CD8-positive, alpha-beta memory T cell (primary cell): ENCODE data around the gene PLCG2. TPM values are rescaled to one million over a fixed set of nuclear protein-coding genes. Genes with fewer than 3 reads are reported as not detected.
A peak's percentile ranks its signal among the peaks of the same experiment; 100 is the strongest.
"Not testable (repeated sequence)": the region's sequence is repeated elsewhere in the genome, so short reads cannot be mapped to it uniquely, and the experiment has no call there.

Experiments used
- CTCF ChIA-PET: fragments of 350-600 bp; sonication (Branson Sonifier 250); formaldehyde crosslinking; loops from one replicate; lab custom pipeline; 2021; ENCODE audit warnings: antibody characterized with exemption; lab: Charles Lee
- POLR2A ChIA-PET: fragments of 350-600 bp; sonication (Branson Sonifier 250); formaldehyde crosslinking; loops from one replicate; lab custom pipeline; 2021; ENCODE audit warnings: antibody characterized with exemption; lab: Charles Lee
- DNase-seq, 5 donors: peaks; one replicate each; pipeline versions ENCODE4 v3.0.0 to v3.0.0-alpha.2; 2020 to 2022; ENCODE audit warnings: mixed read lengths in 1 of 5
- H3K27ac ChIP-seq: one replicate; pipeline ENCODE4 v1.7.0; 2013; ENCODE audit warnings: low read depth, mild to moderate bottlenecking, low read length, moderate library complexity
- H3K27me3 ChIP-seq: 2 replicates; pipeline ENCODE4 v1.7.0; 2013; ENCODE audit warnings: low read length, mild to moderate bottlenecking; ENCODE audit not compliant: insufficient read depth, poor library complexity, severe bottlenecking
- H3K36me3 ChIP-seq: 2 replicates; pipeline ENCODE4 v1.7.0; 2013; ENCODE audit warnings: mild to moderate bottlenecking, low read length, moderate library complexity; ENCODE audit not compliant: insufficient read depth
- H3K4me1 ChIP-seq: 2 replicates; pipeline ENCODE4 v1.7.0; 2013; ENCODE audit warnings: mild to moderate bottlenecking, low read length, moderate library complexity; ENCODE audit not compliant: insufficient read depth
- H3K4me3 ChIP-seq: 2 replicates; pipeline ENCODE4 v1.7.0; 2013; ENCODE audit warnings: mild to moderate bottlenecking, low read length
- H3K9me3 ChIP-seq: 2 replicates; pipeline ENCODE4 v1.7.0; 2013; ENCODE audit warnings: mild to moderate bottlenecking, low read length
- H3K27ac Mint-ChIP-seq, 8 donors: one replicate each; pipeline ENCODE4 v1.8.0; 2020 to 2021; ENCODE audit warnings: mixed read lengths in 8 of 8, mild to moderate bottlenecking in 6 of 8, inconsistent platforms in 3 of 8, moderate library complexity in 3 of 8
- H3K27me3 Mint-ChIP-seq, 2 donors: one replicate each; pipeline ENCODE4 v1.8.0; 2020 to 2021; ENCODE audit warnings: mixed read lengths in 2 of 2, mild to moderate bottlenecking in 1 of 2, moderate library complexity in 1 of 2
- H3K36me3 Mint-ChIP-seq, 3 donors: one replicate each; pipeline ENCODE4 v1.8.0; 2020 to 2021; ENCODE audit warnings: mixed read lengths in 3 of 3, inconsistent platforms in 1 of 3, mild to moderate bottlenecking in 1 of 3
- H3K4me1 Mint-ChIP-seq, 3 donors: one replicate each; pipeline ENCODE4 v1.8.0; 2020 to 2021; ENCODE audit warnings: mixed read lengths in 3 of 3, inconsistent platforms in 1 of 3, mild to moderate bottlenecking in 1 of 3
- H3K4me3 Mint-ChIP-seq, 7 donors: one replicate each; pipeline ENCODE4 v1.8.0; 2020 to 2021; ENCODE audit warnings: mixed read lengths in 7 of 7, mild to moderate bottlenecking in 6 of 7, moderate library complexity in 4 of 7, inconsistent platforms in 2 of 7
- H3K9me3 Mint-ChIP-seq, 5 donors: one replicate each; pipeline ENCODE4 v1.8.0; 2020 to 2022; ENCODE audit warnings: mixed read lengths in 5 of 5, mild to moderate bottlenecking in 3 of 5, moderate library complexity in 2 of 5, inconsistent platforms in 1 of 5
- polyA plus RNA-seq: library from polyadenylated mRNA; unstranded; fragments of 300-500 nt; fragmentation: Illumina TruSeq; gene quantifications from one replicate; pipeline ENCODE4 v1.2.3, GENCODE V29; 2021
- total RNA-seq, 2 experiments: library from RNA; stranded (reverse); gene quantifications; one replicate each; pipeline ENCODE4 v1.2.3, GENCODE V29; 2021

PLCG2 gene
- total and polyA plus RNA-seq, 3 experiments from 2014 or later = 5.4 to 16.2 (median 14.2) TPM

- no peak overlapping the region for H3K27ac ChIP-seq
- H3K36me3 ChIP-seq = no peaks in the 10 kb centered on the region
- no peak for DNase-seq
- H3K9me3 Mint-ChIP-seq = peaks cover 24 to 48% (median 42%) of the 10 kb centered on the region in 5 donors
- no peaks in the 10 kb centered on the region for H3K4me1 ChIP-seq
- ChIA-PET CTCF (no interaction called here), POLR2A (no interaction called here)
- peaks cover 0 to 22% (median 0%) of the 10 kb centered on the region in 3 donors for H3K36me3 Mint-ChIP-seq
- H3K4me1 Mint-ChIP-seq = no peaks in the 10 kb centered on the region
- no peak overlapping the region for H3K27ac Mint-ChIP-seq
- H3K4me3 ChIP-seq = no peak overlapping the region
- no peaks in the 10 kb centered on the region for H3K9me3 ChIP-seq
- H3K4me3 Mint-ChIP-seq = no peak overlapping the region
- H3K27me3 ChIP-seq = no peaks in the 10 kb centered on the region
- peaks cover 17 to 33% of the 10 kb centered on the region in 2 donors for H3K27me3 Mint-ChIP-seq
Observed at GRCh38 chr16:81973737-81974136, 194.6 kb downstream of the PLCG2 start.

DNA sequence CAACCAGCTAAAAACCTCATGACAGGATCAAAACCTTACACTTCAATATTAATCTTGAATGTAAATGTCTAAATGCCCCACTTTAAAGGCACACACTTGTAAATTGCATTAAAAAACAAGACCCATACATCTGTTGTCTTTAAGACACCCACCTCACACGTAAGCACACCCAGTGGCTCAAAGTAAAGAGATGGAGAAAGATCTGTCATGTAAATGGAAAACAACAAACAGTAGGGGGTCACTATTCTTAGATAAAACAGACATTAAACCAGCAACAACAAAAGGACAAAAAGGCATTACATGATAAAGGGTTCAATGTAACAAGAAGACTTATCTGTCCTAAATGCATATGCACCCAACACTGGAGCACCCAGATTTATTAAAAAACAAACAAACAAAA, 196.5 kb downstream of the PLCG2 start:
- no peak overlapping the region for H3K4me3 ChIP-seq
- ChIA-PET CTCF (no interaction called here), POLR2A (no interaction called here)
- no peaks in the 10 kb centered on the region for H3K36me3 ChIP-seq
- Mint-ChIP-seq H3K27me3 (peaks cover 16 to 33% of the 10 kb centered on the region in 2 donors), H3K27ac (no peak overlapping the region), H3K4me1 (no peaks in the 10 kb centered on the region), H3K36me3 (peaks cover 0 to 22% (median 0%) of the 10 kb centered on the region in 3 donors), H3K4me3 (no peak overlapping the region), H3K9me3 (peaks cover 24 to 48% (median 42%) of the 10 kb centered on the region in 5 donors)
- DNase-seq = no peak
- no peaks in the 10 kb centered on the region for H3K4me1 ChIP-seq
- H3K9me3 ChIP-seq = no peaks in the 10 kb centered on the region
- H3K27me3 ChIP-seq = no peaks in the 10 kb centered on the region
- no peak overlapping the region for H3K27ac ChIP-seq

DNA sequence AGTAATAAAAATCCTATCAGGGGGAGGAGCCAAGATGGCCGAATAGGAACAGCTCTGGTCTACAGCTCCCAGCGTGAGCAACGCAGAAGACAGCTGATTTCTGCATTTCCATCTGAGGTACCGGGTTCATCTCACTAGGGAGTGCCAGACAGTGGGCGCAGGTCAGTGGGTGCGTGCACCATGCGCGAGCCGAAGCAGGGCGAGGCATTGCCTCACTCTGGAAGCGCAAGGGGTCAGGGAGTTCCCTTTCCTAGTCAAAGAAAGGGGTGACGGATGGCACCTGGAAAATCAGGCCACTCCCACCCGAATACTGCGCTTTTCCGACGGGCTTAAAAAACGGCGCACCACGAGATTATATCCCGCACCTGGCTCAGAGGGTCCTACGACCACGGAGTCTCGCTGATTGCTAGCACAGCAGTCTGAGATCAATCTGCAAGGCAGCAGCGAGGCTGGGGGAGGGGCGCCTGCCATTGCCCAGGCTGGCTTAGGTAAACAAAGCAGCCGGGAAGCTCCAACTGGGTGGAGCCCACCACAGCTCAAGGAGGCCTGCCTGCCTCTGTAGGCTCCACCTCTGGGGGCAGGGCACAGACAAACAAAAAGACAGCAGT, 198.3 kb downstream of the PLCG2 start:
- H3K27ac Mint-ChIP-seq, DNase-seq, H3K4me1 Mint-ChIP-seq, H3K9me3 ChIP-seq, H3K36me3 ChIP-seq, POLR2A ChIA-PET, H3K4me3 Mint-ChIP-seq, H3K27ac ChIP-seq, H3K27me3 ChIP-seq, H3K4me3 ChIP-seq, CTCF ChIA-PET, H3K4me1 ChIP-seq: not testable (repeated sequence)
- H3K27me3 Mint-ChIP-seq = peaks cover 14 to 24% of the 10 kb centered on the region in 2 donors
- H3K9me3 Mint-ChIP-seq = peaks cover 16 to 35% (median 28%) of the 10 kb centered on the region in 5 donors
- peaks cover 0 to 16% (median 0%) of the 10 kb centered on the region in 3 donors for H3K36me3 Mint-ChIP-seq

DNA sequence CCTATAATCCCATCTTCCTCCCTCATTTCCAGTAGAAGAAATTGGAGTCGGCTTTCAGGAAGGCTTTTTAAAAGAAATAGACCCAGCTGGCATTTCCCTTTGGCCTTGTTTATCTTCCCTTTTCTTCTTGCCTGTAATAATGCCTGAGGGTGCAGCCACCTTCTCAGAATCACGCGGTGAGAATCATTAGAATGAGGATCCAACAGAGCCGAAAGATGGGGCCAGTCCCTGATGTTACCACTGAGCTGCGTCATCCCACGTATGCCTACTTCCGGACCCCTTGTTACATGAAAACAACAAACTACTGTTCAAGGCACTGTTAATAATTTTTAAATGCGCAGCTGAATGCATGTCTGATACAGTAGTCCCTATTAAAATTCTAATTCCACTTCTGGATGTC, 208.0 kb downstream of the PLCG2 start:
- CTCF ChIA-PET = no interaction called here
- H3K36me3 Mint-ChIP-seq = no peaks in the 10 kb centered on the region

GRCh38 chr16:81987706-81988105, 208.6 kb downstream of the PLCG2 start:
- peaks cover 8 to 11% of the 10 kb centered on the region in 2 donors for H3K27me3 Mint-ChIP-seq
- DNase-seq = no peak
- no peak overlapping the region for H3K27ac Mint-ChIP-seq
- no peaks in the 10 kb centered on the region for H3K9me3 ChIP-seq
- H3K4me3 Mint-ChIP-seq = no peak overlapping the region
- H3K4me1 ChIP-seq = no peaks in the 10 kb centered on the region
- no peak overlapping the region for H3K27ac ChIP-seq
- no peaks in the 10 kb centered on the region for H3K4me1 Mint-ChIP-seq
- H3K36me3 Mint-ChIP-seq = no peaks in the 10 kb centered on the region
- H3K27me3 ChIP-seq = no peaks in the 10 kb centered on the region
- ChIA-PET POLR2A (no interaction called here), CTCF (no interaction called here)
- no peak overlapping the region for H3K4me3 ChIP-seq
- no peaks in the 10 kb centered on the region for H3K9me3 Mint-ChIP-seq
- no peaks in the 10 kb centered on the region for H3K36me3 ChIP-seq

More for the DNA sequence above, 208.0 kb downstream of the PLCG2 start:
- Mint-ChIP-seq H3K27me3 (peaks cover 8 to 14% of the 10 kb centered on the region in 2 donors), H3K4me1 (no peaks in the 10 kb centered on the region), H3K9me3 (no peaks in the 10 kb centered on the region), H3K27ac (no peak overlapping the region), H3K4me3 (no peak overlapping the region)
- POLR2A ChIA-PET = no interaction called here
- Histone ChIP-seq H3K4me3 (no peak overlapping the region), H3K27me3 (no peaks in the 10 kb centered on the region), H3K27ac (no peak overlapping the region), H3K9me3 (no peaks in the 10 kb centered on the region), H3K4me1 (no peaks in the 10 kb centered on the region), H3K36me3 (no peaks in the 10 kb centered on the region)
- no peak for DNase-seq

- Mint-ChIP-seq H3K36me3 (peaks cover 0 to 19% (median under 1%) of the 10 kb centered on the region in 3 donors), H3K9me3 (no peaks in the 10 kb centered on the region), H3K27ac (peak overlapping the region in 1 of 8 donors; percentile 34), H3K27me3 (no peaks in the 10 kb centered on the region), H3K4me1 (no peaks in the 10 kb centered on the region), H3K4me3 (no peak overlapping the region)
- Histone ChIP-seq H3K36me3 (no peaks in the 10 kb centered on the region), H3K27me3 (no peaks in the 10 kb centered on the region), H3K9me3 (no peaks in the 10 kb centered on the region), H3K4me3 (no peak overlapping the region), H3K27ac (no peak overlapping the region), H3K4me1 (no peaks in the 10 kb centered on the region)
- ChIA-PET POLR2A (no interaction called here), CTCF (no interaction called here)
- no peak for DNase-seq
Observed at GRCh38 chr16:81992859-81993258, 213.8 kb downstream of the PLCG2 start.

DNA sequence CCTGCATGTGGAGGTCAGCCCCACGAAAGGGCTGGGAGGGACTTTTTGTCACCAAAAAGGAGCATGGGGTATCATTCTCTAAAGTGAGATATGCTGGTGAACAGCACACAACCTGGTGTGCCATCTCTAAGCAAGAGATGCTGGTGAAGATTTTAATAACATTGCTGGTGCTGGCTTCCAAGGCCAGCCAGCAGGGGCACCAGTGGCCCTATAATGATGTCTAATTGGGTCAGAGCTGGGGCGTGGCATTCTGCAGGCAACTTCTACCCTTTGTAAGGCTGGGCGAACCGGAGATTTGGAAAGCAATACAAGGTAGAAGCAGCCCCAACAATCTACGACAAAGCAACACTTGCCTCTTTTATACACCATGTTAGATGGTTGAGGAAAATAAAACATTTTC, 215.4 kb downstream of the PLCG2 start:
- Histone ChIP-seq H3K4me3 (no peak overlapping the region), H3K27ac (no peak overlapping the region), H3K36me3 (no peaks in the 10 kb centered on the region), H3K4me1 (no peaks in the 10 kb centered on the region), H3K27me3 (no peaks in the 10 kb centered on the region), H3K9me3 (no peaks in the 10 kb centered on the region)
- POLR2A ChIA-PET = no interaction called here
- Mint-ChIP-seq H3K27me3 (no peaks in the 10 kb centered on the region), H3K36me3 (peaks cover 0 to 33% (median 8%) of the 10 kb centered on the region in 3 donors), H3K9me3 (no peaks in the 10 kb centered on the region), H3K4me1 (no peaks in the 10 kb centered on the region), H3K4me3 (no peak overlapping the region), H3K27ac (no peak overlapping the region)
- no peak for DNase-seq
- CTCF ChIA-PET = no interaction called here

GRCh38 chr16:81995651-81996050, 216.6 kb downstream of the PLCG2 start:
- no peak overlapping the region for H3K4me3 ChIP-seq

More at GRCh38 chr16:81995651-81996050, 216.6 kb downstream of the PLCG2 start:
- Mint-ChIP-seq H3K4me3 (no peak overlapping the region), H3K4me1 (no peaks in the 10 kb centered on the region), H3K36me3 (peaks cover 0 to 42% (median 8%) of the 10 kb centered on the region in 3 donors), H3K9me3 (no peaks in the 10 kb centered on the region), H3K27ac (peak overlapping the region in 2 of 8 donors; percentile 2 to 51), H3K27me3 (no peaks in the 10 kb centered on the region)
- DNase-seq = no peak
- H3K27ac ChIP-seq = no peak overlapping the region
- no peaks in the 10 kb centered on the region for H3K27me3 ChIP-seq
- no peaks in the 10 kb centered on the region for H3K36me3 ChIP-seq
- no peaks in the 10 kb centered on the region for H3K4me1 ChIP-seq
- ChIA-PET CTCF (no interaction called here), POLR2A (no interaction called here)
- no peaks in the 10 kb centered on the region for H3K9me3 ChIP-seq
